Measurements from ENCODE around the gene CD19.

DNA sequence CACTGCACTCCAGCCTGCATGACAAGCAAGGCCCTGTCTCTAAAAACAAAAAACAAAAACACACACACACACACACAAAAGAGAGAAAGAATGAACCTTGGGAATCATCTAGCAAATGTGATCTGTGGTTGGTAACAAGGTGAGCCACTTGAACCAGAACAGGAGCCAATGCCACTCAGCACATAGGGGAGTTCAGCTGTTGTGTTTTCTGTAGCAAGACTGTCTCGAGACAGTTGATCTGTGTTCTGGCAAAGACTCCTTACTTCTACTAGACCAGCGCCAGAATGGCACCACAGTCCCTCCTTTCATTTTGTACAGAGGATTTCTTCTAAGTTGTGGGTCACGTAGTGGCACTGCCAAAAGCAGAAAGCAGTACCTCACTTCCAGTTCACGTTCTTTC lies 32.8 kb upstream of the CD19 start:
- TF ChIP-seq, protein P1, sequence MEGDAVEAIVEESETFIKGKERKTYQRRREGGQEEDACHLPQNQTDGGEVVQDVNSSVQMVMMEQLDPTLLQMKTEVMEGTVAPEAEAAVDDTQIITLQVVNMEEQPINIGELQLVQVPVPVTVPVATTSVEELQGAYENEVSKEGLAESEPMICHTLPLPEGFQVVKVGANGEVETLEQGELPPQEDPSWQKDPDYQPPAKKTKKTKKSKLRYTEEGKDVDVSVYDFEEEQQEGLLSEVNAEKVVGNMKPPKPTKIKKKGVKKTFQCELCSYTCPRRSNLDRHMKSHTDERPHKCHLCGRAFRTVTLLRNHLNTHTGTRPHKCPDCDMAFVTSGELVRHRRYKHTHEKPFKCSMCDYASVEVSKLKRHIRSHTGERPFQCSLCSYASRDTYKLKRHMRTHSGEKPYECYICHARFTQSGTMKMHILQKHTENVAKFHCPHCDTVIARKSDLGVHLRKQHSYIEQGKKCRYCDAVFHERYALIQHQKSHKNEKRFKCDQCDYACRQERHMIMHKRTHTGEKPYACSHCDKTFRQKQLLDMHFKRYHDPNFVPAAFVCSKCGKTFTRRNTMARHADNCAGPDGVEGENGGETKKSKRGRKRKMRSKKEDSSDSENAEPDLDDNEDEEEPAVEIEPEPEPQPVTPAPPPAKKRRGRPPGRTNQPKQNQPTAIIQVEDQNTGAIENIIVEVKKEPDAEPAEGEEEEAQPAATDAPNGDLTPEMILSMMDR (conservative IDR thresholded peaks at IDR 0.05; ENCODE audit: low read length) = no peak
- no peak for TF ChIP-seq EZH2phosphoT487 (IDR thresholded peaks at IDR 0.05; ENCODE audit: borderline replicate concordance, low read depth, low read length)
